OCI-LY3 (cell line): ENCODE measurements around the gene MANSC4.

ENCODE experiments used
- H2AFZ ChIP-seq: fragments of 200-600, 300-600 bp; shearing (Covaris generic); 2 replicates; pipeline ENCODE4 v1.6.0; 2014; ENCODE audit warnings: antibody characterized with exemption, low read depth, low read length
- H3K27ac ChIP-seq: fragments of 200-600, 300-600 bp; sonication (generic); 2 replicates; pipeline ENCODE4 v1.5.1; 2014; ENCODE audit warnings: mild to moderate bottlenecking, low read length, moderate library complexity, mixed read lengths
- H3K27me3 ChIP-seq: fragments of 200-600, 300-600 bp; sonication (generic); 2 replicates; pipeline ENCODE4 v1.6.1; 2014; ENCODE audit warnings: low read depth, low read length, mixed read lengths
- H3K36me3 ChIP-seq: fragments of 200-600, 300-600 bp; sonication (generic); replicated peaks from 2 replicates; pipeline ENCODE3; 2014; ENCODE audit warnings: low read depth, low read length, mixed read lengths
- H3K4me1 ChIP-seq: fragments of 300-600, 200-600 bp; sonication (generic); 2 replicates; pipeline ENCODE4 v1.6.1; 2014; ENCODE audit warnings: low read length, mixed read lengths
- H3K4me2 ChIP-seq: fragments of 200-600, 300-600 bp; sonication (generic); 2 replicates; pipeline ENCODE4 v1.6.1; 2014; ENCODE audit warnings: low read length, mixed read lengths
- H3K4me3 ChIP-seq: fragments of 300-600, 200-600 bp; sonication (generic); 2 replicates; pipeline ENCODE4 v1.5.1; 2014; ENCODE audit warnings: antibody characterized with exemption, mild to moderate bottlenecking, low read length, moderate library complexity
- H3K79me2 ChIP-seq: fragments of 300-600, 200-600 bp; shearing (Covaris generic); 2 replicates; pipeline ENCODE4 v1.6.1; 2014; ENCODE audit warnings: mild to moderate bottlenecking, low read length, mixed read lengths
- H3K9ac ChIP-seq: fragments of 300-600, 200-600 bp; shearing (Covaris generic); 2 replicates; pipeline ENCODE4 v1.6.0; 2014; ENCODE audit warnings: mild to moderate bottlenecking, low read length, moderate library complexity
- H3K9me3 ChIP-seq: fragments of 200-600, 300-600 bp; shearing (Covaris generic); 2 replicates; pipeline ENCODE4 v1.6.1; 2014; ENCODE audit warnings: low read length, mixed read lengths; ENCODE audit not compliant: insufficient read depth
- H4K20me1 ChIP-seq: fragments of 200-600, 300-600 bp; sonication (generic); 2 replicates; pipeline ENCODE4 v1.6.1; 2016; ENCODE audit warnings: low read length, mixed read lengths; ENCODE audit not compliant: insufficient read depth
- EZH2phosphoT487 ChIP-seq: fragments of 200-600 bp; shearing (Covaris generic); IDR thresholded peaks from 2 replicates; pipeline ENCODE4 v1.6.1; 2018; ENCODE audit warnings: antibody characterized with exemption, mixed run types, low read depth
- TF ChIP-seq, protein P1 (sequence below): fragments of 200-600, 300-600 bp; sonication (generic); IDR thresholded peaks from 2 replicates; pipeline ENCODE4 v1.5.1; 2014; ENCODE audit warnings: antibody characterized with exemption, low read length, low read depth

Gene MANSC4

DNA sequence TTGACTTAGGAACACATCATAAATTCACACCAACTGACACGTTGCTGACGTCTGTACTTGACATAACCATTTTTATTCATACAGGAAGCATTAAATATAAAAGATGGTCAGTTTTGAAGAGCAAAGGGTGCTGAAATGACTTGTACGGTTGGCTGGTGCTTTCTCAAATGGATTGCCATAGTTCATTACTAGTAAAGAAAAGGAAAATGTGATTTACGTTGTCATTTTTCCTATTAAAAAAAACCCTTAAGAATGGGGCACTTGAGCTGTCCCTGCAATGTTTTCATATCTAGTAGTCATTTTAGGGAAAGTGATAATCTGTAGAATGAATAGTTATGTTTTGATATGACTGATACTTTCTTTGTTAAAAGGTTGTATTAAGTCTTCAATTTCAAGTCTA is 22.5 kb upstream of the MANSC4 start:
- Histone ChIP-seq H4K20me1 (no peaks in the 10 kb centered on the region), H3K4me1 (no peaks in the 10 kb centered on the region), H2AFZ (no peak overlapping the region), H3K79me2 (no peaks in the 10 kb centered on the region), H3K4me3 (no peak overlapping the region), H3K4me2 (no peak overlapping the region), H3K27ac (no peak overlapping the region), H3K9me3 (no peaks in the 10 kb centered on the region), H3K9ac (no peak overlapping the region), H3K36me3 (peaks cover 20% of the 10 kb centered on the region), H3K27me3 (no peaks in the 10 kb centered on the region)
- TF ChIP-seq, protein P1, sequence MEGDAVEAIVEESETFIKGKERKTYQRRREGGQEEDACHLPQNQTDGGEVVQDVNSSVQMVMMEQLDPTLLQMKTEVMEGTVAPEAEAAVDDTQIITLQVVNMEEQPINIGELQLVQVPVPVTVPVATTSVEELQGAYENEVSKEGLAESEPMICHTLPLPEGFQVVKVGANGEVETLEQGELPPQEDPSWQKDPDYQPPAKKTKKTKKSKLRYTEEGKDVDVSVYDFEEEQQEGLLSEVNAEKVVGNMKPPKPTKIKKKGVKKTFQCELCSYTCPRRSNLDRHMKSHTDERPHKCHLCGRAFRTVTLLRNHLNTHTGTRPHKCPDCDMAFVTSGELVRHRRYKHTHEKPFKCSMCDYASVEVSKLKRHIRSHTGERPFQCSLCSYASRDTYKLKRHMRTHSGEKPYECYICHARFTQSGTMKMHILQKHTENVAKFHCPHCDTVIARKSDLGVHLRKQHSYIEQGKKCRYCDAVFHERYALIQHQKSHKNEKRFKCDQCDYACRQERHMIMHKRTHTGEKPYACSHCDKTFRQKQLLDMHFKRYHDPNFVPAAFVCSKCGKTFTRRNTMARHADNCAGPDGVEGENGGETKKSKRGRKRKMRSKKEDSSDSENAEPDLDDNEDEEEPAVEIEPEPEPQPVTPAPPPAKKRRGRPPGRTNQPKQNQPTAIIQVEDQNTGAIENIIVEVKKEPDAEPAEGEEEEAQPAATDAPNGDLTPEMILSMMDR = no peak
- TF ChIP-seq EZH2phosphoT487 = no peak

DNA sequence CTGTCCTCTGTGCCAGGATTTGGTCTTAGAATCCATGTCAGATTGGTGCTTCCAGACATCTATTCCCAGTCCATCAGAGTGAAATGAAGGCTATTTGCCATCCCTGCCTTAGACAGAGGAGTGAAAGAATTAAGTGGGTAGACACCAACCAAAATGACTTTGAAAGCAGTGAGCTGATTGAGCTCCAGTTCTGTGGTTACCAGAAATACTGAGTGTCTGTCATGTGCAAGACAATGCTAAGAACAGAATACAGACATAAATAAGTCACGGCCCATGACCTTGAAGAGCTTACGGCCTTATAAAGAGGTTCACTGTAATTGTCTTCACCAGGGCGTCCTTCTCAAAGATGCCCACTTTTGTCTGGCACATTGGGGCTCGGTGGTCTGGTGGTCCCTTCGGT is 21.6 kb upstream of the MANSC4 start:
- H3K4me3 ChIP-seq = no peak overlapping the region
- H3K4me1 ChIP-seq = no peaks in the 10 kb centered on the region
- peaks cover 25% of the 10 kb centered on the region for H3K36me3 ChIP-seq
- TF ChIP-seq EZH2phosphoT487 = no peak
- TF ChIP-seq, protein P1 = no peak
- H3K79me2 ChIP-seq = no peaks in the 10 kb centered on the region
- H2AFZ ChIP-seq = no peak overlapping the region
- no peaks in the 10 kb centered on the region for H3K9me3 ChIP-seq
- H4K20me1 ChIP-seq = no peaks in the 10 kb centered on the region
- H3K9ac ChIP-seq = no peak overlapping the region
- H3K27me3 ChIP-seq = no peaks in the 10 kb centered on the region
- no peak overlapping the region for H3K27ac ChIP-seq
- no peak overlapping the region for H3K4me2 ChIP-seq

- H3K36me3 ChIP-seq = peaks cover 31% of the 10 kb centered on the region
- H3K4me3 ChIP-seq = no peak overlapping the region
- H3K4me2 ChIP-seq = no peak overlapping the region
- H3K9me3 ChIP-seq = no peaks in the 10 kb centered on the region
- no peak overlapping the region for H3K9ac ChIP-seq
- H3K27ac ChIP-seq = no peak overlapping the region
- H3K79me2 ChIP-seq = no peaks in the 10 kb centered on the region
- TF ChIP-seq EZH2phosphoT487 = no peak
- TF ChIP-seq, protein P1 = no peak
- H4K20me1 ChIP-seq = no peaks in the 10 kb centered on the region
- no peak overlapping the region for H2AFZ ChIP-seq
- no peaks in the 10 kb centered on the region for H3K4me1 ChIP-seq
- H3K27me3 ChIP-seq = no peaks in the 10 kb centered on the region
Measured at GRCh38 chr12:27800819-27801218, 20.8 kb upstream of the MANSC4 start.

GRCh38 chr12:27797301-27798025 is 17.4 kb upstream of the MANSC4 start:
- Histone ChIP-seq H4K20me1 (no peaks in the 10 kb centered on the region), H3K4me2 (no peak overlapping the region), H2AFZ (no peak overlapping the region), H3K4me3 (no peak overlapping the region), H3K4me1 (no peaks in the 10 kb centered on the region), H3K27ac (no peak overlapping the region), H3K36me3 (peaks cover 45% of the 10 kb centered on the region), H3K9me3 (no peaks in the 10 kb centered on the region), H3K79me2 (no peaks in the 10 kb centered on the region), H3K27me3 (no peaks in the 10 kb centered on the region), H3K9ac (no peak overlapping the region)
- TF ChIP-seq EZH2phosphoT487 = no peak
- TF ChIP-seq, protein P1 = no peak
